HCT116 (cell line): ENCODE measurements around the gene MRGPRE. TPM values are rescaled to one million over a fixed set of nuclear protein-coding genes. Genes with fewer than 3 reads are reported as not detected.

Experiments
- ATAC-seq: fragments of 200-7000 bp; cut with Tn5 transposase; 2 replicates; pipeline ENCODE4 v1.9.1; 2020; ENCODE audit warnings: mild to moderate bottlenecking, moderate library complexity
- BruUV-seq: library from RNA; stranded (reverse); fragments of 400-500 nt; replicated peaks from 2 replicates; lab custom pipeline; 2021; lab: Mats Ljungman, UMichigan
- CTCF ChIA-PET: fragments of 300-600 bp; sonication (Branson Sonifier 250); formaldehyde crosslinking; loops from one replicate; lab custom pipeline; 2021; ENCODE audit warnings: antibody characterized with exemption; lab: Charles Lee
- POLR2A ChIA-PET: fragments of 300-600, 350-600 bp; sonication (Branson Sonifier 250); formaldehyde crosslinking; loops from one replicate; lab custom pipeline; 2021; ENCODE audit warnings: antibody characterized with exemption; lab: Charles Lee
- RAD21 ChIA-PET, 2 experiments: fragments of 300-600 bp; sonication (Branson Sonifier 250); formaldehyde crosslinking; loops; one replicate each; lab custom pipeline; 2023; ENCODE audit warnings: low total read pairs in 2 of 2; ENCODE audit not compliant: uncharacterized antibody in 2 of 2, unreplicated experiment in 2 of 2, low non-redundant PET in 1 of 2; lab: Charles Lee
- DNase-seq: peaks from one replicate; pipeline ENCODE4 v3.0.0-alpha.2; 2010; ENCODE audit warnings: low read depth, low spot score
- H2AFZ ChIP-seq: fragments of 200-600 bp; shearing (Covaris generic), sonication (generic); 2 replicates; pipeline ENCODE4 v1.6.1; 2017; ENCODE audit warnings: low read depth, mixed run types, mixed read lengths, antibody characterized with exemption, low read length; ENCODE audit not compliant: poor library complexity, severe bottlenecking
- H3K27ac ChIP-seq: 2 replicates; pipeline ENCODE4 v1.5.1; 2012; ENCODE audit warnings: low read depth, low read length
- H3K27me3 ChIP-seq: fragments of 200-600 bp; sonication (generic); 2 replicates; pipeline ENCODE4 v1.6.1; 2016; ENCODE audit warnings: mixed run types, low read length, mixed read lengths; ENCODE audit not compliant: insufficient read depth
- H3K36me3 ChIP-seq, 2 experiments: fragments of 200-500 bp in 1 of 2; fragments of 200-600 bp in 1 of 2; sonication (Bioruptor generic) in 1 of 2; sonication (generic) in 1 of 2; 2 replicates each; pipeline versions ENCODE4 v1.5.1 to v1.6.1; 2014 to 2016; ENCODE audit warnings: low read length in 2 of 2, inconsistent platforms in 1 of 2, mixed read lengths in 1 of 2, mixed run types in 1 of 2; ENCODE audit not compliant: insufficient read depth in 2 of 2, control insufficient read depth in 1 of 2
- H3K4me1 ChIP-seq, 2 experiments: fragments of 200-600 bp in 1 of 2; sonication (generic) in 1 of 2; 2 replicates each; pipeline versions ENCODE4 v1.5.1 to v1.6.1; 2012 to 2017; ENCODE audit warnings: low read length in 2 of 2, inconsistent platforms in 1 of 2, mild to moderate bottlenecking in 1 of 2, mixed read lengths in 1 of 2, mixed run types in 1 of 2, moderate library complexity in 1 of 2; ENCODE audit not compliant: insufficient read depth in 2 of 2, control insufficient read depth in 1 of 2
- H3K4me2 ChIP-seq: fragments of 200-600 bp; sonication (generic); 2 replicates; pipeline ENCODE4 v1.6.1; 2017; ENCODE audit warnings: mixed run types, low read length, mixed read lengths
- H3K4me3 ChIP-seq, 2 experiments: fragments of 200-600 bp in 1 of 2; sonication (generic) in 1 of 2; replicated peaks in 1 of 2; 2 replicates each; pipeline ENCODE4 v1.5.1; 2011 to 2016; ENCODE audit warnings: low read length in 2 of 2, control low read depth in 1 of 2, low read depth in 1 of 2, mild to moderate bottlenecking in 1 of 2, mixed read lengths in 1 of 2, mixed run types in 1 of 2
- H3K79me2 ChIP-seq: fragments of 200-600 bp; sonication (generic); 2 replicates; pipeline ENCODE4 v1.6.1; 2017; ENCODE audit warnings: mild to moderate bottlenecking, mixed run types, low read length, moderate library complexity, mixed read lengths; ENCODE audit not compliant: insufficient read depth
- H3K9ac ChIP-seq: fragments of 200-600 bp; sonication (generic); 2 replicates; pipeline ENCODE4 v1.6.1; 2016; ENCODE audit warnings: low read length, mixed read lengths
- H3K9me2 ChIP-seq: fragments of 200-600 bp; sonication (generic), shearing (Covaris generic); 2 replicates; pipeline ENCODE4 v1.6.1; 2017; ENCODE audit warnings: mixed run types, mild to moderate bottlenecking, moderate library complexity; ENCODE audit not compliant: insufficient read depth
- H3K9me3 ChIP-seq, 2 experiments: fragments of 200-500 bp in 1 of 2; fragments of 200-600 bp in 1 of 2; sonication (Bioruptor generic) in 1 of 2; sonication (generic) in 1 of 2; 2 replicates each; pipeline ENCODE4 v1.6.1; 2014 to 2017; ENCODE audit warnings: low read length in 2 of 2, mixed read lengths in 2 of 2, inconsistent platforms in 1 of 2, low read depth in 1 of 2, mild to moderate bottlenecking in 1 of 2, mixed run types in 1 of 2, moderate library complexity in 1 of 2; ENCODE audit not compliant: control insufficient read depth in 1 of 2, insufficient read depth in 1 of 2
- H4K20me1 ChIP-seq: fragments of 200-600 bp; sonication (generic), shearing (Covaris generic); 2 replicates; pipeline ENCODE4 v1.6.1; 2017; ENCODE audit warnings: mixed run types, mild to moderate bottlenecking, moderate library complexity; ENCODE audit not compliant: insufficient read depth
- CEBPB ChIP-seq: IDR thresholded peaks from 2 replicates; pipeline ENCODE4 v1.6.1; 2012; ENCODE audit warnings: low read depth
- EGR1 ChIP-seq: IDR thresholded peaks from 2 replicates; pipeline ENCODE4 v1.6.1; 2012; ENCODE audit warnings: low read depth
- ELF1 ChIP-seq: IDR thresholded peaks from 2 replicates; pipeline ENCODE4 v1.6.1; 2012; ENCODE audit warnings: low read depth, borderline replicate concordance
- EZH2 ChIP-seq: fragments of 200-600 bp; sonication (generic); IDR thresholded peaks from 2 replicates; pipeline ENCODE4 v1.6.1; 2017; ENCODE audit warnings: antibody characterized with exemption, mixed run types
- POLR2AphosphoS5 ChIP-seq: IDR thresholded peaks from 2 replicates; pipeline ENCODE4 v1.6.1; 2011; ENCODE audit warnings: mild to moderate bottlenecking, low read depth, low read length, moderate library complexity
- SIN3A ChIP-seq: IDR thresholded peaks from 2 replicates; pipeline ENCODE4 v1.6.1; 2012; ENCODE audit warnings: low read depth
- SRF ChIP-seq: IDR thresholded peaks from 2 replicates; pipeline ENCODE4 v1.6.1; 2012; ENCODE audit warnings: low read depth
- TCF7L2 ChIP-seq: IDR thresholded peaks from 2 replicates; pipeline ENCODE4 v1.7.0; 2011; ENCODE audit warnings: borderline replicate concordance, inconsistent platforms; ENCODE audit not compliant: insufficient read depth, insufficient read length; ENCODE audit errors: extremely low read depth
- YY1 ChIP-seq: IDR thresholded peaks from 2 replicates; pipeline ENCODE4 v1.6.1; 2011; ENCODE audit warnings: low read length, low read depth, moderate library complexity, mild to moderate bottlenecking; ENCODE audit not compliant: insufficient replicate concordance; ENCODE audit errors: extremely low read depth
- ZNF274 ChIP-seq: fragments of 200-500 bp; sonication (Bioruptor generic); IDR thresholded peaks from 2 replicates; pipeline ENCODE4 v1.6.1; 2014; ENCODE audit warnings: mild to moderate bottlenecking, low read depth, low read length, inconsistent platforms
- intact Hi-C: fragments of 100-400 bp; cut with micrococcal nuclease; formaldehyde crosslinking; loops from 2 replicates; pipeline ENCODE4 v1.10.0; 2022
- total RNA-seq: library from RNA; stranded (reverse); gene quantifications from one replicate; pipeline ENCODE4 v1.2.1, GENCODE V29; 2021; ENCODE audit not compliant: unreplicated experiment
- TF ChIP-seq, protein P1 (sequence below): IDR thresholded peaks from 2 replicates; pipeline ENCODE4 v1.6.1; 2012

Gene MRGPRE
- total RNA-seq, 1 experiment from 2014 or later = not detected

- no peak for TF ChIP-seq ZNF274
- TF ChIP-seq TCF7L2 = peak; percentile 24
- ChIA-PET RAD21 (no interaction called here), CTCF (no interaction called here), POLR2A (no interaction called here)
- Histone ChIP-seq H3K4me3 (no peak overlapping the region), H2AFZ (no peak overlapping the region), H3K4me2 (peak overlapping the region; percentile 17; the same call in 1 of the 2 replicates), H3K27ac (no peak overlapping the region), H4K20me1 (no peaks in the 10 kb centered on the region), H3K36me3 (no peaks in the 10 kb centered on the region), H3K9me3 (no peaks in the 10 kb centered on the region), H3K27me3 (no peaks in the 10 kb centered on the region), H3K79me2 (no peaks in the 10 kb centered on the region), H3K9me2 (no peaks in the 10 kb centered on the region), H3K4me1 (peaks cover 5 to 12% of the 10 kb centered on the region in 2 experiments), H3K9ac (no peak overlapping the region)
- no peak for ATAC-seq
- DNase-seq = no peak
- BruUV-seq = no TSS peak
- intact Hi-C loops = no loop called here
These were observed 11.5 kb downstream of the MRGPRE start for GRCh38 chr11:3220521-3221407.

- Histone ChIP-seq H3K4me3 (no peak overlapping the region), H3K4me2 (no peak overlapping the region), H3K36me3 (no peaks in the 10 kb centered on the region), H4K20me1 (no peaks in the 10 kb centered on the region), H3K4me1 (peaks cover 5 to 12% of the 10 kb centered on the region in 2 experiments), H3K9ac (no peak overlapping the region), H3K27me3 (no peaks in the 10 kb centered on the region), H3K27ac (no peak overlapping the region), H3K9me2 (no peaks in the 10 kb centered on the region), H3K9me3 (no peaks in the 10 kb centered on the region), H3K79me2 (no peaks in the 10 kb centered on the region), H2AFZ (no peak overlapping the region)
- ChIA-PET POLR2A (no interaction called here), RAD21 (no interaction called here), CTCF (no interaction called here)
- TF ChIP-seq YY1 (no peak), EGR1 (no peak), CEBPB (no peak), EZH2 (no peak), ZNF274 (no peak), ELF1 (no peak), SIN3A (no peak), TCF7L2 (no peak), SRF (no peak), POLR2AphosphoS5 (no peak)
- TF ChIP-seq, protein P1, sequence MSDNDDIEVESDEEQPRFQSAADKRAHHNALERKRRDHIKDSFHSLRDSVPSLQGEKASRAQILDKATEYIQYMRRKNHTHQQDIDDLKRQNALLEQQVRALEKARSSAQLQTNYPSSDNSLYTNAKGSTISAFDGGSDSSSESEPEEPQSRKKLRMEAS = no peak
- BruUV-seq = no TSS peak
- no peak for DNase-seq
- ATAC-seq = no peak
- intact Hi-C loops = no loop called here
These were observed 12.1 kb downstream of the MRGPRE start for GRCh38 chr11:3220101-3220500.
